ENCODE measurements around the gene FBXW8. TPM values are rescaled to one million over a fixed set of nuclear protein-coding genes. Genes with fewer than 3 reads are reported as not detected.
A peak's percentile ranks its signal among the peaks of the same experiment; 100 is the strongest.

Gene FBXW8
- polyA plus RNA-seq, 3 donors = 2.0 to 5.2 (median 2.7) TPM

DNA sequence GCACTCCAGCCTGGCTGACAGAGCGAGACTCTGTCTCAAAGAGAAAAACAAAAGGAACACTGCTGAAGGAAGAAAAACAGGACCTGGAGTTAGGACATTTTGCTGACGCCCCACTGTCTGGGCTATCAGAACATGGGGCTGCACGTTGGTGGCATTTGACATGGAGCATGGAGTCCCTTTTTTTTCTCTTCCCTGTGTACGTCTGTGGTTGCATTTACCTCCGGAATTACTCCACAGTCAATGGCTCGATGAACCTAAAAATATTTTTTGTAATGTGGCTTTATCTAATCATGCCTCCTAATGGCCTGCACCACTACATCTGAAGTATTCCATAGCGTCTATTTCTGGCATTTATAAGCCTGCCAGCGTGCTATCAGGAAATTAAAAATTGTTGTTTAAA lies 157.7 kb downstream of the FBXW8 start:
- H3K9ac ChIP-seq (ENCODE audit: insufficient read depth, low read length, poor library complexity, severe bottlenecking) = no peak overlapping the region
- H3K9me3 ChIP-seq (replicated peaks in 1 of 2; ENCODE audit: control insufficient read depth in 1 of 2, insufficient read depth in 1 of 2, low read length in 2 of 2) = no peaks in the 10 kb centered on the region
- H3K27ac ChIP-seq (ENCODE audit: low read depth in 1 of 2, low read length in 2 of 2) = peak overlapping the region; percentile 22 to 95
- Mint-ChIP-seq H3K27me3 (ENCODE audit: low read depth in 3 of 3) (peaks cover 0 to 2% (median 2%) of the 10 kb centered on the region in 3 donors), H3K9me3 (no peaks in the 10 kb centered on the region), H3K27ac (peak overlapping the region; percentile 90 to 97 (median 96)), H3K36me3 (peaks cover 8 to 39% of the 10 kb centered on the region in 2 donors), H3K4me3 (no peak overlapping the region), H3K4me1 (peaks cover 85% of the 10 kb centered on the region)
- H4K20me1 ChIP-seq (ENCODE audit: insufficient read depth, low read length) = no peaks in the 10 kb centered on the region
- no peak for TF ChIP-seq CTCF (IDR thresholded peaks at IDR 0.05)
- peaks cover 83 to 85% of the 10 kb centered on the region in 2 donors for H3K4me1 ChIP-seq (ENCODE audit: control insufficient read depth in 1 of 2, insufficient read depth in 2 of 2, low read length in 2 of 2)
- WGBS (ENCODE audit: insufficient coverage) = 55% methylated on average over 3 of the region's 8 CpGs
- peak overlapping the region in 1 of 3 experiments; percentile 4 for H3K4me3 ChIP-seq (replicated peaks in 1 of 3; ENCODE audit: low read depth in 2 of 3, low read length in 3 of 3)
- H2AFZ ChIP-seq (ENCODE audit: insufficient read depth, low read depth, low read length, poor library complexity, severe bottlenecking) = no peak overlapping the region
- intact Hi-C loops (cut with micrococcal nuclease) = no loop called here
- H3K79me2 ChIP-seq (ENCODE audit: insufficient read depth, low read length) = peaks cover 47% of the 10 kb centered on the region
- peak overlapping the region; percentile 53 for H3K4me2 ChIP-seq (replicated peaks; ENCODE audit: extremely low read depth, low read length, poor library complexity, severe bottlenecking)
- DNase-seq = no peak
- no peaks in the 10 kb centered on the region for H3K27me3 ChIP-seq (ENCODE audit: control insufficient read depth in 2 of 2, insufficient read depth in 2 of 2, low read length in 2 of 2)
- H3K36me3 ChIP-seq (replicated peaks in 1 of 2; ENCODE audit: control insufficient read depth in 1 of 2, insufficient read depth in 2 of 2, low read length in 2 of 2) = peaks cover 0 to 21% of the 10 kb centered on the region in 2 donors

- peak overlapping the region; percentile 84 to 95 for H3K27ac ChIP-seq (ENCODE audit: low read depth in 1 of 2, low read length in 2 of 2)
- Mint-ChIP-seq H3K9me3 (no peaks in the 10 kb centered on the region), H3K36me3 (peaks cover 12 to 47% of the 10 kb centered on the region in 2 donors), H3K27me3 (ENCODE audit: low read depth in 3 of 3) (peaks cover 0 to 2% (median 2%) of the 10 kb centered on the region in 3 donors), H3K4me1 (peaks cover 77% of the 10 kb centered on the region), H3K4me3 (peak overlapping the region; percentile 51 to 62), H3K27ac (peak overlapping the region; percentile 90 to 97 (median 96))
- no peaks in the 10 kb centered on the region for H3K27me3 ChIP-seq (ENCODE audit: control insufficient read depth in 2 of 2, insufficient read depth in 2 of 2, low read length in 2 of 2)
- H4K20me1 ChIP-seq (ENCODE audit: insufficient read depth, low read length) = no peaks in the 10 kb centered on the region
- 53% methylated on average over 11 of the region's 17 CpGs for WGBS (ENCODE audit: insufficient coverage)
- no peaks in the 10 kb centered on the region for H3K9me3 ChIP-seq (replicated peaks in 1 of 2; ENCODE audit: control insufficient read depth in 1 of 2, insufficient read depth in 1 of 2, low read length in 2 of 2)
- H3K36me3 ChIP-seq (replicated peaks in 1 of 2; ENCODE audit: control insufficient read depth in 1 of 2, insufficient read depth in 2 of 2, low read length in 2 of 2) = peaks cover 0 to 28% of the 10 kb centered on the region in 2 donors
- peak overlapping the region; percentile 53 for H3K4me2 ChIP-seq (replicated peaks; ENCODE audit: extremely low read depth, low read length, poor library complexity, severe bottlenecking)
- peaks cover 75 to 78% of the 10 kb centered on the region in 2 donors for H3K4me1 ChIP-seq (ENCODE audit: control insufficient read depth in 1 of 2, insufficient read depth in 2 of 2, low read length in 2 of 2)
- no peak for TF ChIP-seq CTCF (IDR thresholded peaks at IDR 0.05)
- peak overlapping the region in 1 of 3 experiments; percentile 47 for H3K4me3 ChIP-seq (replicated peaks in 1 of 3; ENCODE audit: low read depth in 2 of 3, low read length in 3 of 3)
- H3K79me2 ChIP-seq (ENCODE audit: insufficient read depth, low read length) = peaks cover 47% of the 10 kb centered on the region
- H3K9ac ChIP-seq (ENCODE audit: insufficient read depth, low read length, poor library complexity, severe bottlenecking) = peak overlapping the region; percentile 65
- peak overlapping the region; percentile 59 for H2AFZ ChIP-seq (ENCODE audit: insufficient read depth, low read depth, low read length, poor library complexity, severe bottlenecking)
- intact Hi-C loops (cut with micrococcal nuclease) = no loop called here
- DNase-seq = peak; percentile 62 to 79 (median 64)
Measured at GRCh38 chr12:117069101-117069797, 158.5 kb downstream of the FBXW8 start.

Data from CD14-positive monocyte (primary cell).